ENCODE data around the gene FAM222A. TPM values are rescaled to one million over a fixed set of nuclear protein-coding genes. Genes with fewer than 3 reads are reported as not detected.
"Not testable (repeated sequence)": the region's sequence is repeated elsewhere in the genome, so short reads cannot be mapped to it uniquely, and the experiment has no call there.

The FAM222A gene
- polyA plus RNA-seq, 1 donor from 2014 or later = 8.5 TPM

DNA sequence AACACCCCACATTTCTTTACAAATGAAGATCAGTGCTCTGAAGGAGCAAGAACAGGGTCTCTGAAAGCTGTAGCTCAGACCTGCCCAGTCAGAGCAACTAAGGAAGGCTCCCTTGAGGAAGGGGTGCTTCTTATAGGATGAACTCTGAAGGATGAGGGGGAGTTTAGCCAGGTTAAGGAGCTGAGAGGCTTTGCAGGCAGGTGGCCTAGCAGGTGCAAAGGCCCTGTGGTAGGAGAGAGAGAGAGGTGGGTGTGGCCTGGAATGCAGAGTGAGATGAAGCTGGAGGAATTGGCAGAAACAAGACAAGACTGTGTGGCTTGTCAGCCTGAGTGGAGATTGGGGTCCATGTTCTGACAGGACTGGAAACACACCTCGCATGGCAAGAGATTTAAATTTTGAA lies 20.5 kb upstream of the FAM222A start:
- TF ChIP-seq SMC3 (conservative IDR thresholded peaks at IDR 0.05; ENCODE audit: poor library complexity) (no peak), TAF1 (IDR thresholded peaks at IDR 0.05; ENCODE audit: low read depth) (no peak), RAD21 (conservative IDR thresholded peaks at IDR 0.05) (no peak), MXI1 (conservative IDR thresholded peaks at IDR 0.05; ENCODE audit: poor library complexity, severe bottlenecking) (no peak), POLR2AphosphoS5 (IDR thresholded peaks at IDR 0.05) (no peak)
- TF ChIP-seq, protein P1, sequence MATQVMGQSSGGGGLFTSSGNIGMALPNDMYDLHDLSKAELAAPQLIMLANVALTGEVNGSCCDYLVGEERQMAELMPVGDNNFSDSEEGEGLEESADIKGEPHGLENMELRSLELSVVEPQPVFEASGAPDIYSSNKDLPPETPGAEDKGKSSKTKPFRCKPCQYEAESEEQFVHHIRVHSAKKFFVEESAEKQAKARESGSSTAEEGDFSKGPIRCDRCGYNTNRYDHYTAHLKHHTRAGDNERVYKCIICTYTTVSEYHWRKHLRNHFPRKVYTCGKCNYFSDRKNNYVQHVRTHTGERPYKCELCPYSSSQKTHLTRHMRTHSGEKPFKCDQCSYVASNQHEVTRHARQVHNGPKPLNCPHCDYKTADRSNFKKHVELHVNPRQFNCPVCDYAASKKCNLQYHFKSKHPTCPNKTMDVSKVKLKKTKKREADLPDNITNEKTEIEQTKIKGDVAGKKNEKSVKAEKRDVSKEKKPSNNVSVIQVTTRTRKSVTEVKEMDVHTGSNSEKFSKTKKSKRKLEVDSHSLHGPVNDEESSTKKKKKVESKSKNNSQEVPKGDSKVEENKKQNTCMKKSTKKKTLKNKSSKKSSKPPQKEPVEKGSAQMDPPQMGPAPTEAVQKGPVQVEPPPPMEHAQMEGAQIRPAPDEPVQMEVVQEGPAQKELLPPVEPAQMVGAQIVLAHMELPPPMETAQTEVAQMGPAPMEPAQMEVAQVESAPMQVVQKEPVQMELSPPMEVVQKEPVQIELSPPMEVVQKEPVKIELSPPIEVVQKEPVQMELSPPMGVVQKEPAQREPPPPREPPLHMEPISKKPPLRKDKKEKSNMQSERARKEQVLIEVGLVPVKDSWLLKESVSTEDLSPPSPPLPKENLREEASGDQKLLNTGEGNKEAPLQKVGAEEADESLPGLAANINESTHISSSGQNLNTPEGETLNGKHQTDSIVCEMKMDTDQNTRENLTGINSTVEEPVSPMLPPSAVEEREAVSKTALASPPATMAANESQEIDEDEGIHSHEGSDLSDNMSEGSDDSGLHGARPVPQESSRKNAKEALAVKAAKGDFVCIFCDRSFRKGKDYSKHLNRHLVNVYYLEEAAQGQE (IDR thresholded peaks at IDR 0.05; ENCODE audit: borderline replicate concordance) = no peak
- H3K4me3 ChIP-seq (ENCODE audit: low read length) = no peak overlapping the region
- H3K9ac ChIP-seq (ENCODE audit: low read length) = no peak overlapping the region
- H3K27ac ChIP-seq (ENCODE audit: low read length) = no peak overlapping the region
- no peaks in the 10 kb centered on the region for H3K9me3 ChIP-seq (ENCODE audit: low read length)
- no peaks in the 10 kb centered on the region for H3K9me2 ChIP-seq (ENCODE audit: insufficient read depth, low read length)
- H3K4me2 ChIP-seq (ENCODE audit: low read length) = no peak overlapping the region
- H3K79me2 ChIP-seq (replicated peaks; ENCODE audit: insufficient read depth, low read length) = no peaks in the 10 kb centered on the region
- H2AFZ ChIP-seq (ENCODE audit: low read depth, low read length) = no peak overlapping the region
- H3K36me3 ChIP-seq (ENCODE audit: insufficient read depth, low read length) = no peaks in the 10 kb centered on the region
- H3F3A ChIP-seq (ENCODE audit: insufficient read depth, low read length, poor library complexity, severe bottlenecking) = no peaks in the 10 kb centered on the region
- no peaks in the 10 kb centered on the region for H4K20me1 ChIP-seq (ENCODE audit: insufficient read depth)
- no peaks in the 10 kb centered on the region for H3K27me3 ChIP-seq (ENCODE audit: insufficient read depth, low read depth, low read length)

DNA sequence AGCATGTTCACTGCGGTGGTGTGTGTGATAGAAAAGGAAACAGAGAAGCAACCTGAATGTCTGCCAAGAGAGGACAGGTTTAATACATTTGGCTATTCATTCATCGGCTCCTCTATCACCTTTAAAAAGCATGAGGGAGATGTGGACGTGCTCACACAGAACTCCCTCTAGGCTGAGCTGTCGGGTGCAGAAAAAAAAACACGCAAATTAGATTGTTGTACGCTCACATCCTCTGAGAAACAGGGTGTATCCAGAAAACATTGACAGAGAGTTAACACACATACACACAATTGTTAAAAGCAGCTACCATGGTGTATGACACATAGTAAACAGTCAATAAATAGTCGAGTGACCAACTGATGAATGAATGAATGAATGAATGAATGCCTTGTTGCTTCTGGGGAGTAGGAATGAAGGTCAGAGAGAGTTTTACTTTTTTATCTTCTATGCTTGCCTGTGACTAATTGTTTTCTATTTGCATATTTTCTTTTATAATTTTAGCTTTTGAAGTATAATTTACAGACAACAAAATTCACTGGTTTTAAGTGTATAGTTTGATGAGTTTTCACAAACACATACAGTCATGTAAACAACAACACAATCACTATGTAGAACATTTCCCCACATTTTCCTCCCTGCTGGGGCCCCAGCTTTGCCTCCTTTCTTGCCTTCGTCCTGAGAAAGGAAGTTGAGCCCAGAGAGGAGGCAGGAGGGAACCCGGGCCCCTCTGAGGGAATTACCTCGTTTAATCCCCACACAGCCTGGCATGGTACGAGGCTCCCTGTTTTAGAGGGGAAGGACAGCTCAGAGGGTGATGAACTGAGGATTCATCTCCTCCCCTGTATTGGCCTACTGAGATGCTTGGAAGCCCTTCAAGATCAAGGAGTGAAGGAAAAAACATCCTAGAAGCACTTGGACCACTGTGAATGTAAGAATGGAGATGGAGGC lies 19.7 kb upstream of the FAM222A start:
- Histone ChIP-seq H3K9ac (ENCODE audit: low read length) (no peak overlapping the region), H3K27me3 (ENCODE audit: insufficient read depth, low read depth, low read length) (no peaks in the 10 kb centered on the region), H4K20me1 (ENCODE audit: insufficient read depth) (no peaks in the 10 kb centered on the region), H3K9me2 (ENCODE audit: insufficient read depth, low read length) (no peaks in the 10 kb centered on the region), H3K27ac (ENCODE audit: low read length) (no peak overlapping the region), H2AFZ (ENCODE audit: low read depth, low read length) (no peak overlapping the region), H3K4me3 (ENCODE audit: low read length) (no peak overlapping the region), H3K9me3 (ENCODE audit: low read length) (no peaks in the 10 kb centered on the region), H3K79me2 (replicated peaks; ENCODE audit: insufficient read depth, low read length) (no peaks in the 10 kb centered on the region), H3F3A (ENCODE audit: insufficient read depth, low read length, poor library complexity, severe bottlenecking) (no peaks in the 10 kb centered on the region), H3K36me3 (ENCODE audit: insufficient read depth, low read length) (no peaks in the 10 kb centered on the region), H3K4me2 (ENCODE audit: low read length) (no peak overlapping the region)
- no peak for TF ChIP-seq TAF1 (IDR thresholded peaks at IDR 0.05; ENCODE audit: low read depth)
- TF ChIP-seq, protein P1 (IDR thresholded peaks at IDR 0.05; ENCODE audit: borderline replicate concordance) = no peak
- TF ChIP-seq RAD21 (conservative IDR thresholded peaks at IDR 0.05) = no peak

DNA sequence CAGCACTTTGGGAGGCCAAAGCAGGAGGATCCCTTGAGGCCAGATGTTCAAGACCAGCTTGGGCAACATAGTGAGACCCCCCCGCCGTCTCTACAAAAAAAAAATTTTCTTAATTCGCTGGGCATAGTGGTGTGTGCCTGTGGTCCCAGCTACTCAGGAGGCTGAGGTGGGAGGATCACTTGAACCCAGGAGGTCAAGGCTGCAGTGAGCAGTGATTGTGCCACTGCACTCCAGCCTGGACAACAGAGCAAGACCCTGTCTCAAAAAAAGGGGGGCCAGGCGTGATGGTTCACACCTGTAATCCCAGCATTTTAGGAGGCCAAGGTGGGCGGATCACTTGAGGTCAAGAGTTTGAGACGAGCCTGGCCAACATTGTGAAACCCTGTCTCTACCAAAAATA lies 19.0 kb upstream of the FAM222A start:
- H3F3A ChIP-seq (ENCODE audit: insufficient read depth, low read length, poor library complexity, severe bottlenecking); H3K9me3 ChIP-seq (ENCODE audit: low read length); H3K9me2 ChIP-seq (ENCODE audit: insufficient read depth, low read length); H3K27me3 ChIP-seq (ENCODE audit: insufficient read depth, low read depth, low read length); H3K4me3 ChIP-seq (ENCODE audit: low read length); H2AFZ ChIP-seq (ENCODE audit: low read depth, low read length); H3K4me2 ChIP-seq (ENCODE audit: low read length); H3K36me3 ChIP-seq (ENCODE audit: insufficient read depth, low read length); H3K79me2 ChIP-seq (replicated peaks; ENCODE audit: insufficient read depth, low read length); H3K9ac ChIP-seq (ENCODE audit: low read length); H4K20me1 ChIP-seq (ENCODE audit: insufficient read depth); H3K27ac ChIP-seq (ENCODE audit: low read length): not testable (repeated sequence)

Measured in neural cell (in vitro differentiated cells).